Heart right ventricle (tissue), 16 donors: Measurements from ENCODE around the gene NELL1. TPM values are rescaled to one million over a fixed set of nuclear protein-coding genes. Genes with fewer than 3 reads are reported as not detected.

ENCODE experiments used
- ATAC-seq, 8 donors: fragments of 200-7000 bp; cut with Tn5 transposase; one replicate each; pipeline ENCODE4 v1.9.1; 2020; ENCODE audit warnings: mild to moderate bottlenecking in 8 of 8, moderate library complexity in 8 of 8, moderate number of reproducible peaks in 1 of 8
- DNase-seq, 2 donors: peaks; one replicate each; pipeline ENCODE4 v3.0.0-alpha.2; 2020
- H3K27ac ChIP-seq, 10 donors: fragments of 200-600 bp; sonication (generic) in 2 of 10; one replicate each; pipeline versions ENCODE4 v1.5.0 to v1.8.0; 2020 to 2022; ENCODE audit warnings: mild to moderate bottlenecking in 3 of 10
- H3K27me3 ChIP-seq, 7 donors: fragments of 200-600 bp; one replicate each; pipeline ENCODE4 v1.8.0; 2021 to 2022; ENCODE audit warnings: mild to moderate bottlenecking in 2 of 7
- H3K36me3 ChIP-seq, 9 donors: fragments of 200-600 bp; sonication (generic) in 1 of 9; one replicate each; pipeline versions ENCODE4 v1.5.0 to v1.8.0; 2020 to 2022; ENCODE audit warnings: mild to moderate bottlenecking in 2 of 9
- H3K4me1 ChIP-seq, 9 donors: fragments of 200-600 bp; sonication (generic) in 1 of 9; one replicate each; pipeline versions ENCODE4 v1.5.0 to v1.8.0; 2020 to 2022; ENCODE audit warnings: mild to moderate bottlenecking in 4 of 9
- H3K4me3 ChIP-seq, 10 donors: fragments of 200-600 bp; sonication (generic) in 2 of 10; one replicate each; pipeline versions ENCODE4 v1.5.0 to v1.8.0; 2020 to 2022; ENCODE audit warnings: mild to moderate bottlenecking in 7 of 10, moderate library complexity in 2 of 10
- H3K9me3 ChIP-seq, 11 donors: fragments of 200-600 bp in 10 of 11; sonication (generic) in 2 of 11; one replicate each; pipeline versions ENCODE4 v1.5.0 to v1.8.0; 2013 to 2022; ENCODE audit warnings: mild to moderate bottlenecking in 2 of 11, control low read depth in 1 of 11, moderate library complexity in 1 of 11
- CTCF ChIP-seq, 9 donors: fragments of 200-600 bp; sonication (generic) in 2 of 9; IDR thresholded peaks; one replicate each; pipeline versions ENCODE4 v1.5.0 to v1.8.0; 2021 to 2022; ENCODE audit warnings: antibody characterized with exemption in 9 of 9, mild to moderate bottlenecking in 5 of 9, moderate library complexity in 1 of 9
- WGBS, 2 donors: extraction: QIAGEN DNeasy Blood & Tissue Kit; methylation state at CpG; one replicate each; pipeline ENCODE4 v1.1.7; 2013; ENCODE audit warnings: inconsistent platforms in 1 of 2; 5-methylcytosine and 5-hydroxymethylcytosine counted together
- intact Hi-C, 10 donors: fragments of 100-400 bp; cut with DNase I; formaldehyde crosslinking; loops; one replicate each; pipeline versions ENCODE4 v1.11.1 to v1.14.2; 2022
- polyA plus RNA-seq, 2 donors: library from polyadenylated mRNA; stranded (reverse); fragments of 200-250 nt; gene quantifications; one replicate each; pipeline ENCODE4 v1.2.3, GENCODE V29; 2013
- total RNA-seq, 10 donors: library from RNA; stranded (reverse); fragmentation: NEBNext Ultra II Directional in 3 of 10; extraction: Animal tissue kit (Norgen Biotek cat#: 25700) in 3 of 10; gene quantifications; one replicate each; pipeline versions ENCODE4 v1.2.1 to v1.2.4, GENCODE V29; 2021 to 2023
- donor health status: Arrhythmogenic right ventricular cardiomyopathy.
- donor health status: ischemic (EF 13 %, LVEDD 7.1; RV severe dilation, severe dysfunction).
- donor health status: healthy with polysubstance abuse.
- donor health status: DM: no; HTN: yes; CAD: no.
- donor health status: DM: no; HTN: no; CAD: no.
- donor health status: ischemic (EF 25% LVEDD 6.9; RV normal size, moderate dysfunction).
- donor health status: ischemic (EF 25% LVEDD 5.7; RV mildly dilated, moderate dysfunction).
- donor health status: healthy.
- donor health status: DM: yes; HTN: yes; CAD: no.
- donor health status: Ischemic cardiomyopathy.
- donor health status: ischemic (EF 35%, LVEDD 5.7; RV mildly dilated, moderate dysfunction).
- donor health status: nonischemic (EF 11% LVEDD 7.7; RV severe dilation, severe dysfunction).
- donor health status: DM: yes; HTN: yes; CAD: no.
- donor health status: PGD.
- donor health status: ischemic (EF 29% LVEDD 5.4; RV normal size, mild dysfunction).
- donor health status: nonischemic (EF 23%, LVEDD 6.1; RV moderate dilation, normal function).

NELL1 gene
- total and polyA plus RNA-seq, 12 donors, result not detected

DNA sequence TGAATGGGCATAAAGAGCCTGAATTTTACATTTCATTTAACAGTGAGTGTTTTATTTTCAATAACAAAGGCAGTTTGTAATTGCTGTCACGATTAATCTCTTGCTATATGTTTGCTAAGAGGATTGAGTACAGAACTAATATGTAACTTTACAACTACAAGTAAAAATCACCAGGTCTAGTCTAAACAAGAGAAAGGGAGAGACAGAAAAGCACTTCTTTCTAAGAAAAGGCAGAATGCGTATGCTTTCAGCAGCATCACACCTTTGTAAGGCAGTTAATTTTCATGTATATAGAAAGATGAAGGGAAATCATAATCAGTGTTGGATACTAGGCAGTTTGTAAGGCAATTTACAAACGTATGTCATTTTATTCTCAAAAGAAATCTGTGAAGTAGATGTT is 169.8 kb downstream of the NELL1 start:
- ATAC-seq, result no peak
- H3K27me3 ChIP-seq, result no peaks in the 10 kb centered on the region
- H3K4me3 ChIP-seq, result no peak overlapping the region
- H3K27ac ChIP-seq, result no peak overlapping the region
- DNase-seq, result no peak
- intact Hi-C loops, result no loop called here
- no peak for TF ChIP-seq CTCF (IDR thresholded peaks at IDR 0.05)
- no peaks in the 10 kb centered on the region for H3K36me3 ChIP-seq
- no peaks in the 10 kb centered on the region for H3K9me3 ChIP-seq
- H3K4me1 ChIP-seq, result no peaks in the 10 kb centered on the region
- 37 to 38% methylated on average over 3 of the region's 3 CpGs for WGBS, 2 donors

- intact Hi-C loops, result no loop called here
- TF ChIP-seq CTCF (IDR thresholded peaks at IDR 0.05), result no peak
- ATAC-seq, result no peak
- DNase-seq, result no peak
- Histone ChIP-seq H3K4me1 (no peaks in the 10 kb centered on the region), H3K4me3 (no peak overlapping the region), H3K36me3 (no peaks in the 10 kb centered on the region), H3K27me3 (no peaks in the 10 kb centered on the region), H3K27ac (no peak overlapping the region), H3K9me3 (no peaks in the 10 kb centered on the region)
- 33 to 39% methylated on average over 1 of the region's 1 CpG for WGBS, 2 donors
Measured at GRCh38 chr11:20840341-20840740, 171.0 kb downstream of the NELL1 start.

- H3K27ac ChIP-seq, result no peak overlapping the region
- WGBS, 2 donors, result 63 to 79% methylated on average over 2 of the region's 2 CpGs
- intact Hi-C loops, result no loop called here
- no peak overlapping the region for H3K4me3 ChIP-seq
- H3K9me3 ChIP-seq, result no peaks in the 10 kb centered on the region
- no peaks in the 10 kb centered on the region for H3K4me1 ChIP-seq
- DNase-seq (no peak), ATAC-seq (no peak)
- no peak for TF ChIP-seq CTCF (IDR thresholded peaks at IDR 0.05)
- H3K36me3 ChIP-seq, result no peaks in the 10 kb centered on the region
- no peaks in the 10 kb centered on the region for H3K27me3 ChIP-seq
Measured at GRCh38 chr11:20844216-20844615, 174.8 kb downstream of the NELL1 start.

GRCh38 chr11:20844630-20845029 is 175.2 kb downstream of the NELL1 start:
- ATAC-seq (no peak), DNase-seq (no peak)
- H3K4me1 ChIP-seq, result no peaks in the 10 kb centered on the region
- no peak for TF ChIP-seq CTCF (IDR thresholded peaks at IDR 0.05)
- H3K27ac ChIP-seq, result no peak overlapping the region
- no peak overlapping the region for H3K4me3 ChIP-seq
- intact Hi-C loops, result no loop called here
- H3K9me3 ChIP-seq, result no peaks in the 10 kb centered on the region
- WGBS, 2 donors, result 57 to 58% methylated on average over 2 of the region's 2 CpGs
- H3K36me3 ChIP-seq, result no peaks in the 10 kb centered on the region
- H3K27me3 ChIP-seq, result no peaks in the 10 kb centered on the region
